Activated CD4-positive, CD25-positive, alpha-beta regulatory T cell treated with anti-CD3 and anti-CD28 coated beads, Interleukin-2, amount 50 U/mL, for 72 hours (primary cell): Measurements from ENCODE around the gene FBXL14.

ENCODE experiments used
- DNase-seq: peaks from one replicate; pipeline ENCODE4 v3.0.0; 2021

FBXL14 gene

DNA sequence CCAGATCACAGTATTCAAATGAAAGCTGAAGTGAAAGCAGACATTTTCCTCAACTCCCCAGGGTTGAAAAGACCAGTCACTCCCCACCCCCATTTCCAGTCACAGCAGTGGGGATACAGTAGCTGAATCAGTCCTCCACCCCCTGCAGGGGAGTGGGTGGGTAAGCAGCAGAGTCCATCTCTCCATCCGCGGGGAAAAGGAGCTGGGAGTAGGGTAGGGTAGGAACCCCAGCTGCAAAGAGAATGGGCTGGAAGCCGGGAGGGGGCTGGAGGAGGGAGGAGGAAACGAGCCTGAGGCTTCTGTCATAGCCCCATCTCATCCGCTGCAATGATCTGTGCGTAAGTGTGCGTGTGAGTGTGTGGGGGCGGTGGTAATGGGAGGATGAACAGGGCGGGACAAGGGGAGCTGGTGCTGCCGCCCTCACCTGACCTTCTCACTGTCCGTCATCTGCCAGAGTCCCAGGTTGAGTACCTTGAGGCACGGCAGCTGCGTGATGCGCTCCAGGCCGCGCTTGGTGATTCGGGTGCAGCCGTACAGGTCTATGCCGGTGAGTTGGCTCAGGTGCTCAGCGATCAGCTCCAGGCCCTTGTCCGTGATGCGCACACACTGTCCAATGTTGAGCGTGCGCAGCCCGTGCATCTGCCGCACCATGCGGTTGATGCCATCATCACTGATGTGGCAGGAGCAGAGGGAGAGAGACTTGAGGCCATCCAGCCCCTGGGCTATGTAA lies 1.8 kb downstream of the FBXL14 start:
- DNase-seq = peak; percentile 67

DNA sequence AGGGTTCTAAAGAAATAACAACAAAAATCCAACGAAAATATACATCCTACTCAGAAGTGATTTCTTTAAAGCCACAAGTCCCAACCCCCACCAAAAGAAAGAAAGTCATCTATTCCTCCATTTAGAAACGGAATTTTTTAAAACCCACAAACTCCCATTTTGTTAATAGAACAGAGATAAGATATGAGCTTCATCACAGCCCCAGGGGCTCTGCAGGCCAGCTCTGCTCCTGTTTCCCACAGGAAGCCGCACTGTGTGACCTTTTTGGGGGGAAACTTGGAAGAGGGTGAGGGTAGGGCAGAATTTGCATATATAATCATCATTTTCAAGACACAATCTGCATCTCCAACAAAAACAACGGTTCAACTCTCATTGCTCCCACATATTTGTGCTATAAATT lies 2.8 kb downstream of the FBXL14 start:
- DNase-seq = no peak

DNA sequence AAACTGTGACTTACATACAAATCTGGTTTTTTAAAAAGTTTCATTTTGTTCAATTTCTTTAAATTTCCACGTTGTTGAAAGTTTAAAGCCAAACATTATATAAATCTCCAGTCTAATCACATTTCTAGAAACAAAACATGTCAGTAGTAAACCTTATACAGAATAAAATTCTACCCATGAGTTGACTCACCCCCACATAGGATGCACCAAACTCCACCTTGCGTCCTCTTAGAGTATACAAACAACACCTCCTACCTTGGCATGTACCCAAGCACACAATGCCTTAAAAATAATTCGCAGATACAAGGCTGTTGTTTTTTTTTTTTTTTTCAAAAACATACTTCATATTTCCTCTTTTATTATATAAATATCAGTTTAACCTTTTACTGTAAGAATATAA lies 3.3 kb downstream of the FBXL14 start:
- no peak for DNase-seq

DNA sequence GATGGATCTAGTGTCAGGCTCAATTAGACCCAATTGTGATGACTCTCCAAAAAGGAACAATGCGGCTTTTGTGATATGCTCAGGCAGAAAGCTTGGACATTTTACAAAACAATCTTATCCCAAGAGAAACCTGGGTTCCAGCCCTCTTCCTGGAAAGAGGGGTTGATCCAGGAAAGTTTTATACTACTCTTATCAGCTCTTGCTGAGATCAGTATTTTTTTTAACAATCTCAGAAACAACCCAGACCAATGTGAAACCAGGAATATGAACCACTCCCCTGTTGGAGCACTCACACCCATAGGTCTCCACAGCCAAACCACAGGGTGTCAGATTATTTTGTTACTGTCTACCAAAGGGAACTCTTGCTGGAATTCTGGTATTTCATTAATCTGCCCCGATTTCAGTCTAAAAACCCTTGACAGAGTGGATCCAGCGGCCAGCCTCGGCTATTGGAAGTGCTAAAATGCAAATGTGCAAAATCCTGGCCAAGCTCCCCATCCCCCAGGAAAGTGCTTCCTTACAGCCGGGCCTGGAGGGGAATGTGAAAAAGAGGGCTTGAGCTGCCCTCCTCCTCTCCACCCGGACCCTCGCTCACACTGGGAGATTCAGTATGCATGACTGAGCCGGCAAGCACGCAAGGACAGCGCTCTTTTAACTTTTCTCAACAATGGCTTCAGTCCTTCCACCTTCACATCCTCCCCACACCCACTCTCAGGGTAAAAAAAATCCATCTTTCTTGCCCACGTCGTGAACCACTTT lies 4.0 kb downstream of the FBXL14 start:
- no peak for DNase-seq

DNA sequence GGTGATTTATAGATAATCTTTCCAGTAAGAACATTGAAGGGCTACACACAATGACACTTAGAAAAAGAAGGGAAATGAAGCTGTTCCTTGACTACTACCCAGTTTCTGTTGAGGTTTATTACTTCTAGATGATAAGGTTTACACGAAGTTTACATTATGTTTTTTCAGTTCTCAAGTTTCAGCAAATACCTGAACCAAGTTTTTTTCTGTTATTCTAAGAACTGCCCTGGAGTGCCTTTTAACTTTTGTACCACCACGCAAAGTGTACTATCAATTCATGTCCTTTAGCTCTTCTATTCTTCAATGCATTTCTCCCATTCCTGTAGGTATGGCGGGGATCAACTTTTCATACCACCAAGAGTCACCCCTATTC lies 5.8 kb downstream of the FBXL14 start:
- DNase-seq = no peak

DNA sequence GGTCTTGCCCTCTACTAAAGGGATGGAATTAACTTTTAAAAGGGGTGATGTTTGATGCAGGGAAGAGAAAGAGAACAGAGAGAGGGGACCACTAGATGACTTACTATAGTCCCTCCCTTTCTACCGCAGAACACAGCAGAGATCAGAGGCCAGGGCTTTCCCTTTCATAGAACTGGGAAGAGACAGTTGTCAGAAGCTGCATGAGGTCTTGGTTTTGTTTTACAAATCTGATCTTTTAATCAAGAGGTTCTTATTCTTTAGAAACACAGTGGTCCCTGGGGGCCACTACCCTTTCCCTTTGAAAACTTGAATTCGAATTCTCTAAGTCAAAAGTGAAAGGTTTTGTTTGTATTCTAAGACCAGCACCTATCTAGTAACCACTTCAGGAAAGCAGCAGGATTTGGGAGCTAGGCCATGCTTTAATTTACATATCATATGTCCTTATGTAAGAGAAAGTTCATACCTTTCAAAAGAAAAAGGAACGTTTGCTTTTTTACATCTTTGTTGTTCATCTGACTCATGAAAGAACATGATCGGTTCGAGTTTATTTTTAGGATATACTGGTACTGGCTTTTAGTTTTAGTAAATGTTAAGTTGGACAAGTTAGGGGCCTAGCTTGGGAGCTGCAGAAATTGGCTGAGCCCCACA lies 6.3 kb downstream of the FBXL14 start:
- DNase-seq = no peak

DNA sequence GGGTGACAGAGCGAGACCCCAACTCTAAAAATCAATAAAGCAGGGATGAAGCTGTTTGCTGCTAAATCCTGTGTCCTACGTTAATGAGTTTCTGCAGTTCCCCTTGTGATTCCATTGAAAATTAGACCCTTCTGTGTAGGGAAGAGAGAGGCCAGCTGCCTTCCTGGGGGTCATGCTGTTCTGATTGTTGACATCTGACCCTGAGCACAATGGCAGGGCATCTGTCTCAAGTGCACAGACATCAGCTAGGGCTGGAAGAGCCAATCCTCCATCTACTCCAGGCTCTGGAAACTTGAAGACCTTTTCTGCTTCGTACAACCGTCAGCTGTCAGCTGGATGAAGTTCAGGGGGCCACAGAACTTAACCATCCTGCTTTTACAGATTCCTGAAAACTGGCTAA lies 10.1 kb downstream of the FBXL14 start:
- DNase-seq = no peak

DNA sequence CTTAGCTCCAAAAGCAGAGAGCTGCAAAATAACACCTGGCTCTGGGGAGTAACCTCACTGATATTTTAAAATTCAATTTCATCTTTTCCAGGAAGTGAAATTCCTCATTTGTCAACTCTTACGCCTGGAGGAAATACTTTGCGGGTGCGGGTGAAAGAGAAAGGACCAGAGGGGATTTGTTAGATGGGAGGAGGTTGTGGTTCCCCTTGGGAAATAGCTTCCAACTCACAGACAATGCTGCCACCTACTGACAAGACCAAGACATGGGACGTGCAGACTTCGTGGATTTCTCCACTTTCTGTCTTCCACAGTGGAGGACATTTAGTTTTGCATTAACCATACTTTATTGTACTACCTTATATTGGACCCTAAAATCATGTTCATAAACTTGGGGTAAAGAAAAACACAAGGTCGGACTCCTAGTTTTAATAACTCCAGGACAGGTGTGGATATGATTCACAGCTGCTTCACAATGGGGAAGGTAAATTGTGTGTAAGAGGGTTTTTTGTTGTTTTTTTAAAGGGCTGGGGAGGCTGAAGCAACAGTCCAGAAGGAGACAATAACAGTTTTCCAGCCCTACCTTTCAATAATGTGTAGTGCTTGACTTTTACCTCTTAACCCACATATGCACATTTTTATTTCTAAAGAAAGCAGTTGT lies 10.8 kb downstream of the FBXL14 start:
- DNase-seq = peak; percentile 49

DNA sequence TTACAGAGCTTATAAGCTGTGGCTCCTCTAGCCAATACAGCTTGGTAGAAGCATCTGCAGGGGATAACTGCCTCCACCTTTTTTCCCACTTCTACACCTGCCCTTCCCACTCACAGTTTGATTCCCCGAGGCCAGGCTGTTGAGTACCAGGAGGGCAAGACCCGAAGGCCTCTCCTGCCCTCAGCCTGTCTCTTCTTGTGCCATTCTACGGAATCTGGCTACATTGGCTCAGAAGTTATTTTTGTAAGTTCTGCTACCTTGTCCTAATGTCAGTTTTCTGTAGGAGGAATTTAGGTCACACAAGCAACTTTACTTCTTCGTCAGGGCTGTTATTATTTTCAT lies 11.7 kb downstream of the FBXL14 start:
- no peak for DNase-seq

DNA sequence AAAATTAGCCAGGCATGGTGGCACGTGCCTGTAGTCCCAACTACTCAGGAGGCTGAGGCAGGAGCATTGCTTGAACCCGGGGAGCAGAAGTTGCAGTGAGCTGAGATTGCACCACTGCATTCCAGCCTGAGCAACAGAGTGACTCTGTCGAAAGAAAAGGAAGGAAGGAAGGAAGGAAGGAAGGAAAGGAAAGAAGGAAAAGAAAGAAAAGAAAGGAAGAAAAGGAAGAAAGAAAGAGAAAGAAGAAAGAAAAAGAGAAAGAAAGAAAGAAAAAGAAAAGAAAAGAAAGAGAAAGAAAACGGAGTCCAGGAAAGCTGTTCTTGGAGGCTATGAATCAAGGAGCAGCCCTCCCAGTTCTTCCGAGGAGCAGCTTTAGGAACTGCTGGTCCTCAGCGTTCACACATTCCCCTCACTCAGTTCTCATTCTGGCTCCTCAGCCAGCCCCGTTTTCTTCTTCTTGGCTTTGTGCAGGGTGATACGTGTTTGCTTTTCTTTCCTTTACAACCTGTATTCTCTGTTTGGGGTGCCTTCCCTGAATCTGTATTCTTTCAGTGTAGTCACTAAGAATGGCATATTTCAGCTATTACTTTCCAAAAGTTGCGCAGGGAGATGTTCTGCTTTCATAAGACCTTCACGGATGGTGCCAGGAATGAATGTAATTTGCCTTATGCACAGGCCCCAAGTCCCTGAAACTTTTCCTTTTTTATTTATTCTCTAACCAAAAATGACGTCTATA lies 12.2 kb downstream of the FBXL14 start:
- DNase-seq = no peak

DNA sequence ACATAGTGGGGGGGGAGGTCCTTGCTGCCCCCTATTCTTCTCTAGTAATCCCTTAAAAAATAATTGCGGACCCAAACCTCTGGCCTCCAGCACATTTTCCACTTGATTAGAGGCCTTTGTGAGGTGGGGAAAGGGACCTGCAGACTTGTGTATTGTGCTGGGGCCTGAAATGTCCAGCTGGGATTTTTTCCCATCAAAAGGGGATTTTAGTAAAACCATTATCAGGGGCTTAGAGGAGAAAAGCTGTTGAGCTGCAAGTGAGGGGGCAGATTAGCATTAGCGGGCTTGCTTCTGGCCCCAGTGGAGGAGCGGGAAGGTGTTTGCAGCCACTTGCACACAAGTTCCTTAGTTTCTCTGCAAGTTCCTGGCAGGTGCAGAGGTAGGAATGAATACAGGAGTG lies 13.9 kb downstream of the FBXL14 start:
- no peak for DNase-seq

DNA sequence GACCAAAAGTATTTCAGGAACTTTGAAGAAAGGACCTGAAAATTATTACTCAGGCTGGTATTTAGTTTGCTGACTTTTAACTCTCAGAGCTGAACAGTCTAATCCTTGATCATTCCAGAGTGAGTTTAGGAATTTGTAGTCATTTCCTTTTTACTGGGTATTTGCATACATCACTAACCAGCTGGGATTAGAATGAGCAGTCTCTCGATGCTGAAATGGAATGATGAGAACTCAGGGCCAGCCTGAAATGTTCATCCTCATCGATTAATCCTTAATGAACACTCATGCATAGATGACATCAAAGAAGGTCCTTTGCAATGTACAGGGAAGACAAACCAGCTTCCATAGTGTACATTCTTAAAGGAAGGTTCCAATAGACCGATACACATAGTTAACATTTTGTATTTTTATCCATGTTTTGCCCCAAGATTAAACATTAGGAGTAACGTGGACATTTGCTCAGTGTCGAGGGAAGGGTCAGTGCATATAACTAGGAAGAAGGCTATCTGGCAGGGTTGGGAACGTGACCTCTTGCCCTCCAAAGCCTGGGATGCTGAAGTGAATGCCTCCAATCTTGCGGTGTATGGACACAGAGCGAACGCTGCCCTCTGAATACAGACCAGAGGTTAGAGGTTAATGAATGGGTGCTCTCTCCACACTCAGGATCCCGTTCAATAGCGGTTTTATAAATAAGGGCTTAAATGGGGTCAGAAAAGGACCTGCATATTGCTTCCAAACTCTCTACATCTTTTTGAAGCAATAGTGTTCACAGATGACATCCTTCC lies 14.5 kb downstream of the FBXL14 start:
- no peak for DNase-seq

DNA sequence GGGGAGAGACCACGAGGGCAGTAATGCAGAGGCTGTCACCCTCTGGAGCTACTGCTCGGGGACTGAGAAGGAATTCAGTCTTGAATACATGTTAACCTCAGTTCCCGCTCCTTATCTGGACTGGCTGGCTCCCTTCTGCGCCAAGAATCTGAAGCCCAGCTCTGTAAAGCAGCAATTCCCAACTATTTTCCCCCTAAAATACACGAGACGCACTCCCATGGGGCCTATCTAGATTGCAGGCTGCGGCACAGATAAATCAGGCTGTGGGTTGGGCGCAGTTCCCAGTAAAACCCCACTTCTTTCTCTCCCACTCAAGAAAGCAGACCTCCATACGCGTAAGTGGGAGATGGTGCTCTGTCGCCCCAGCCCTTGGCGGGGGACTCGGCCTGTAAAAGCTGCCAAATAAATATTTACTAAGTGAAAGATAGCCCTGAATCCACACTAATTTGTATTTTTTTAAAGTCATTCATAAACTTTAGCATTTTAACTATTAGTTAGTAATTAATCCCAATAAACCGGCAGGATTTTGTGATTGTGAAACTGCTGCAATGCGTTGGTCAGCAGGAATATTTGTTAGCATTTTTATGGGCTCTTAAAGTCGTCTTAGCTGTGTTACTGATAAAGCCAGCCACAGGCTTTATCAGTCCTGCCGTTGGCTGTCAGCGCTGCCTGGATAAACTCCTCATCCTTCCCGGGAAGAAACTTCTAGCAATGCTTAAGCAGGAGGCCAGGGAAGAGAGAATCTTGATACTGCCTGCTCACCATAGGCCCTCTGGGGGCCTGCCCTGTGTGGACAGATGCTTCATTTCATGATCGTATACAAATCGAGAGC lies 17.8 kb downstream of the FBXL14 start:
- DNase-seq = no peak

DNA sequence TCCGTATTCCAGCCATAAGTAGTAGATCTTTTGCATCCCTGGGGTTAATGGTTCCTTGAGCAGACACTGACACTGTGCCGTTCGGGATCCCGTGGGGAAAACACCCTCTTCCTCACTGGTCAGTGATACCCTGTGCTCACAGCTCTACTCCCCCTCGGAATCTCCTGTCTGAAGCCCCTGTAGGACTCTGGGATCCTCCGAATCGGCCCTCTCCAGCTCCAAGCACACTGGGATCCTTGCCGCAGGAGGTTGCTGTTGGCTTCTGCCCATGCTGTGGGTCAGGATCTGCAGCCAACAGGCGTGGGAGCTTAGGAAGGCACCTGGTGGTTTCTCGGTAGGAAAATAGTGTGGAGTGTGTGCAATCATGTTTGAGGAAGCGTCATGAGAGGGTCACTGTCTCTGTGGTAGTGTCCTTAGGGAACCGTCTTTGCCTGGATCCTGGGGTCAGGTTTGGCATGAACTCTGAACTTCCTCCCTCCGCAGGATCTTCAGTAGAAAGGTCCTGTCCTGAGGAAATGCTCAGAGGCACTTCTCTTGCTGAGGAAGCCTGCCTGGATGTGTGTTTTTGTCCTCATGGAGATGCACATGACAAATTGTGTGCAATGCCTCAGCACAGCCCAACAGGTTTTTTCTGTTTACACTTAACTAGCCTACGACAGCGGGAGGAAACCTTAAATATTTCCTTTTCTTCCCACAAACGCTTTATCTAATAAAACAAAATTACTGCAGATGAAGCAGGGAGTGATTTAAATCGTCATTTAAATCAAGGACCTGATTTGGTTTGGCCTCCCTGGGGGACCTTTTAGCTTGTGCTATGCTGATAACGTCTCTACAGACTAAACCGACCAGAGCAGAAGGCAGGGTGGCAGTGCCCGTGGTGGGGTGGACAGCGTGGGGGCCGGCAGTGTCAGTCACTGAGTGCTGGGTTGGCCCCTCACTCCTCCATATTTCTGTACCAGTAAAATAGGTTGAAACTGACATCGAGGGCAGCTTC lies 18.7 kb downstream of the FBXL14 start:
- no peak for DNase-seq

DNA sequence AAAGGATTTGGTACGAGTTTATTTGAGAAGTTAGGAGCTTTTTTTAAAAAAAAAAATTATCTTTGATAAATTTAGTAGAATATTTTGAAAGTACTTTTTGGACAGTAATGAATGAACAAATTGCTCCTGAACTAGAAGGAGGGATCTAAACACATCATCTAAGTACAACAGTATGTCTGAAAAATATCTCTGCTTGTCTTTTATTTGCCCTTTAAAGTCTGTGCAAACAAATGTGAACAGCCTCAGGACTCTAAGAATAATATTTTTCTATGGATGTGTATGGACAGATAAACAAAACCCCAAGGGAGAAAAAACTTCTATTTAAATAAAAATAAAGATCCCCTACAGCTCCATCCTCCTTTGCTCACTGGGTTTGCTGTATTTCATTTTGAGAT lies 19.5 kb downstream of the FBXL14 start:
- DNase-seq = no peak

DNA sequence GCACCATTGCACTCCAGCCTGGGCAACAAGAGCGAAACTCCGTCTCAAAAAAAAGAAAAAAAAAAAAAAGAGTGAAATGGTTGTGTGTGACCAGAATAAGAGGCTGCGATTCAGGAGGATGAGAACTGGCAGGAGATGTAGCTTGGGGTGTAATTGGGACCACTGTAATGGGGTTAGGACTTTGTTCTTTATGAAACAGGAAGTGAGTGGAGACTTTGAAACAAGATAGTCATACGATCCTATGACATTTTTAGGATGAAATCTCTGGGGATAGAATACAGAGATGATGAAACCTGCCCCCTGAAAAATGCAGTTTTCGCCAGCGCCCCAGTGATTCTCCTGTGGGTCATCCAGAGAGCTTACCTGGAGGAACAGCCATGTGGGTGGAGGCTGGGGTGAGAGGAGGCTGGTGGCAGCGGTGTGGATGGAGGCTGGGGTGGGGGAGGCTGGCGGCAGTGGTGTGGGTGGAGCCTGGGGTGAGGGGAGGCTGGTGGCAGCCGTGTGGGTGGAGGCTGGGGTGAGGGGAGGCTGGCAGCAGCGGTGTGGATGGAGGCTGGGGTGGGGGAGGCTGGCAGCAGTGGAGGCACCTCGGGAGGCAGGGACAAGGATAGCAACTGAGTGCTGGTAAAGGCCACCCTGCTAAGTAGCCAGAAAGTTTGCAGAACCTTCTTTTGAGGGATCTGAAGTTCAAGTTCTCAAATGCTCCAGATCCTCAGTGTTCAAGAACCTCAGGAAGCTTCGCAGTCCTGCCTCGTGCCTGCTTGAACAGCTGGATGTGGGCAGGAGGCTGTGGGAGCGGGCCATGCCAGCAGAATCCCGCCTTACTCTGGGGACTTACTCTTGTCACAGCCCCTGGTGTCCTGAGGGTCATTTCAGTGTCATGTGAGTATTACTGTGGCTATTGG lies 20.2 kb downstream of the FBXL14 start:
- no peak for DNase-seq

DNA sequence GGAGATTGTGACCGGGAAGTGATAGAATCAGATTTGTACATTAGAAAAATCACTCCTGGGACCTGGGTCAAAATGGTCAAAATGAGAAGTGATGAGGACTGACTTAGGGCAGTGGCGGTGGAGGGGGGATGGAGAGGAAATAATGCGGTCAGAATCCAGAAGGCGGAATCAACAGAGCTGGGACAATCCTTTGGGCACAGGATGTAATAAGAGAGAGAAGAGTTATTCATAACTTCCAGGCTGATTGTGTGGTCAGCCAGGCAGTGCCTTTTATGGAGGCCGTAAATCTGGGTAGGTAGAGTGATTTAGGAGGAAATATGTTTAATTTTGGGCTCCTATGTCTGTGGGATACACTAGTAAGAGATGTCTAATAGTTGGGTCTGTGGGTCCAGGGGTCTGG lies 21.6 kb downstream of the FBXL14 start:
- DNase-seq = no peak

DNA sequence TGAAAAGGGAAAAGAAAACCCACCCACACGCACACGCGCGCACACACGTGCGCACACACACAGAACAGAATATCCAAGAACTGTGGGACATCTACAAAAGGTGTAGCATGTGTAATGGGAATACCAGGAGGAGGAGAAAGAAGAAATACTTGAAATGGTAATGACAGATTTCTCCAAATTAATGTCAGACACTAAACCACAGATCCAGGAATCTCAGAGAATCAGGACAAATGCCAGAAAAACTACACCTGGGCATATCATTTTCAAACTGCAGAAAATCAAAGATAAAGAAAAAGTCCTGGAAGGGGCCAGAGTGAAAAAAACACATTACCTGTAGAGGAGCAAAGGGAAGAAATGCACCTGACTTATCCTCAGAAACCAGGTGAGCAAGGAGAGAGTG lies 26.5 kb downstream of the FBXL14 start:
- DNase-seq = no peak
